Astrocyte (in vitro differentiated cells and primary cell): Measurements from ENCODE around the gene TTPAL.
"Not testable (repeated sequence)": the region's sequence is repeated elsewhere in the genome, so short reads cannot be mapped to it uniquely, and the experiment has no call there.

Experiments used
- CTCF ChIP-seq: IDR thresholded peaks from 2 replicates; pipeline ENCODE4 v1.5.1; 2011; ENCODE audit warnings: low read depth, mild to moderate bottlenecking, inconsistent platforms, low read length, moderate library complexity; ENCODE audit not compliant: insufficient read depth
- EZH2 ChIP-seq: IDR thresholded peaks from 2 replicates; pipeline ENCODE4 v1.6.1; 2012; ENCODE audit warnings: mild to moderate bottlenecking, low read length, inconsistent platforms; ENCODE audit not compliant: insufficient read depth

- TF ChIP-seq EZH2, CTCF: not testable (repeated sequence)
Measured at GRCh38 chr20:44472283-44472682, 3.4 kb upstream of the TTPAL start.
